ENCODE results near the gene PAX6.

GRCh38 chr11:31822175-31822926, 11.2 kb upstream of the PAX6 start:
- TF ChIP-seq CTCF (conservative IDR thresholded peaks at IDR 0.05; ENCODE audit: low read depth, low read length) (no peak), EZH2phosphoT487 (IDR thresholded peaks at IDR 0.05; ENCODE audit: borderline replicate concordance, low read length) (no peak), EZH2 (IDR thresholded peaks at IDR 0.05; ENCODE audit: low read length, unreplicated experiment) (no peak)
